ENCODE results near the gene RNF187. TPM values are rescaled to one million over a fixed set of nuclear protein-coding genes. Genes with fewer than 3 reads are reported as not detected.

RNF187 gene
- total RNA-seq, 1 experiment from 2014 or later = 137 TPM

DNA sequence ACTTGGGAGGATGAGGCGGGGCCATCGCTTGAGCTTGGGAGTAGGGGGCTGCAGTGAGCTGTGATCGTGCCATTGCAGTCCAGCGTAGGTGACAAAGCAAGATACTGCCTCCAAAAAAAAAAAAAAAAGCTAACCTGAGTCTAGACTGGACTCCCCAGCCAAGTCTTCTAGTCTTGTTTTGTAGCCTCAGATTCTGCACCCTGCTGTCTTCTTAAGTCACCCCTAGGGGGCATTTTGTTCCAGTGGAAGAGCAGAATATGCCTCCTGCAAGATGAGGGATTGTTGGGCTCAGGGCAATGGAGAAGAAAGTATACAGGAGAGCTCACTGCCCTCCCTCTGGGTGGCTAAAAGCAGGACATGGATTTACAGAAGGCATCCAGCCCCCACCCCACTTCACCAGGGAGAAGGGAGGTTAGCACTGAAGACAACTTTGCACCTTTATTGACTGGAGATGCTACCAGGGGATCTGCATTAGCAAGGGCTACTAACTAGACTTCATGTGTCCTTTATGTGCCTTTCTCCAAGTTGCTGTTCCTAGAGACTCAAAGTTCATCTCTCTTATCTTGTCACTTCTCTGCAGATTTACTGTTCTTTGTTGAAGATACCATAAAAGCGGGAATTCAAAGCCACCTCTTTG is 15.3 kb upstream of the RNF187 start:
- ChIA-PET POLR2A (interaction anchor here (0.6 to 2.4 kb wide), 2 partner anchors 13 to 19 kb away, joined by 3 to 8 read pairs; a partner anchor contains a TSS), CTCF (interaction anchor here (0.7 to 1.2 kb wide), 3 partner anchors 9 to 362 kb away, joined by 3 to 4 read pairs (median 4); no protein-coding TSS in a partner anchor), RAD21 (ENCODE audit: low non-redundant PET in 1 of 2, low total read pairs in 2 of 2, uncharacterized antibody in 2 of 2, unreplicated experiment in 2 of 2) (interaction anchor here in 1 of 2 experiments (0.6 kb wide), 1 partner anchor 13 kb away, joined by 5 read pairs; no protein-coding TSS in a partner anchor)
- peaks cover 0 to 12% of the 10 kb centered on the region in 2 experiments; a peak in 2 of 4 replicates for H3K4me1 ChIP-seq (ENCODE audit: control insufficient read depth in 1 of 2, insufficient read depth in 2 of 2, low read length in 2 of 2)
- no TSS peak for BruUV-seq (replicated peaks)
- no peaks in the 10 kb centered on the region for H3K79me2 ChIP-seq (ENCODE audit: insufficient read depth, low read length)
- no peak overlapping the region for H3K4me2 ChIP-seq (ENCODE audit: low read length)
- ATAC-seq (peak; percentile 90), DNase-seq (ENCODE audit: low read depth, low spot score) (peak; percentile 49)
- no peak overlapping the region for H3K9ac ChIP-seq (ENCODE audit: low read length)
- no peak overlapping the region for H3K27ac ChIP-seq (ENCODE audit: low read depth, low read length)
- no peak overlapping the region for H2AFZ ChIP-seq (ENCODE audit: low read depth, low read length, poor library complexity, severe bottlenecking)
- H3K4me3 ChIP-seq (replicated peaks in 1 of 2; ENCODE audit: low read depth in 1 of 2, low read length in 2 of 2) = no peak overlapping the region
- no peaks in the 10 kb centered on the region for H3K36me3 ChIP-seq (ENCODE audit: control insufficient read depth in 1 of 2, insufficient read depth in 2 of 2, low read length in 2 of 2)
- no peaks in the 10 kb centered on the region for H3K9me2 ChIP-seq (ENCODE audit: insufficient read depth)
- no peak for TF ChIP-seq CEBPB (IDR thresholded peaks at IDR 0.05; ENCODE audit: low read depth)
- TF ChIP-seq, protein P1, sequence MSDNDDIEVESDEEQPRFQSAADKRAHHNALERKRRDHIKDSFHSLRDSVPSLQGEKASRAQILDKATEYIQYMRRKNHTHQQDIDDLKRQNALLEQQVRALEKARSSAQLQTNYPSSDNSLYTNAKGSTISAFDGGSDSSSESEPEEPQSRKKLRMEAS (IDR thresholded peaks at IDR 0.05) = no peak
- no peak for TF ChIP-seq SP1 (IDR thresholded peaks at IDR 0.05; ENCODE audit: low read depth)
- TF ChIP-seq CBX3 (IDR thresholded peaks at IDR 0.05; ENCODE audit: low read depth) = no peak
- TF ChIP-seq, protein P2, sequence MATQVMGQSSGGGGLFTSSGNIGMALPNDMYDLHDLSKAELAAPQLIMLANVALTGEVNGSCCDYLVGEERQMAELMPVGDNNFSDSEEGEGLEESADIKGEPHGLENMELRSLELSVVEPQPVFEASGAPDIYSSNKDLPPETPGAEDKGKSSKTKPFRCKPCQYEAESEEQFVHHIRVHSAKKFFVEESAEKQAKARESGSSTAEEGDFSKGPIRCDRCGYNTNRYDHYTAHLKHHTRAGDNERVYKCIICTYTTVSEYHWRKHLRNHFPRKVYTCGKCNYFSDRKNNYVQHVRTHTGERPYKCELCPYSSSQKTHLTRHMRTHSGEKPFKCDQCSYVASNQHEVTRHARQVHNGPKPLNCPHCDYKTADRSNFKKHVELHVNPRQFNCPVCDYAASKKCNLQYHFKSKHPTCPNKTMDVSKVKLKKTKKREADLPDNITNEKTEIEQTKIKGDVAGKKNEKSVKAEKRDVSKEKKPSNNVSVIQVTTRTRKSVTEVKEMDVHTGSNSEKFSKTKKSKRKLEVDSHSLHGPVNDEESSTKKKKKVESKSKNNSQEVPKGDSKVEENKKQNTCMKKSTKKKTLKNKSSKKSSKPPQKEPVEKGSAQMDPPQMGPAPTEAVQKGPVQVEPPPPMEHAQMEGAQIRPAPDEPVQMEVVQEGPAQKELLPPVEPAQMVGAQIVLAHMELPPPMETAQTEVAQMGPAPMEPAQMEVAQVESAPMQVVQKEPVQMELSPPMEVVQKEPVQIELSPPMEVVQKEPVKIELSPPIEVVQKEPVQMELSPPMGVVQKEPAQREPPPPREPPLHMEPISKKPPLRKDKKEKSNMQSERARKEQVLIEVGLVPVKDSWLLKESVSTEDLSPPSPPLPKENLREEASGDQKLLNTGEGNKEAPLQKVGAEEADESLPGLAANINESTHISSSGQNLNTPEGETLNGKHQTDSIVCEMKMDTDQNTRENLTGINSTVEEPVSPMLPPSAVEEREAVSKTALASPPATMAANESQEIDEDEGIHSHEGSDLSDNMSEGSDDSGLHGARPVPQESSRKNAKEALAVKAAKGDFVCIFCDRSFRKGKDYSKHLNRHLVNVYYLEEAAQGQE (IDR thresholded peaks at IDR 0.05; ENCODE audit: low read depth) = no peak
- TF ChIP-seq, protein P3, sequence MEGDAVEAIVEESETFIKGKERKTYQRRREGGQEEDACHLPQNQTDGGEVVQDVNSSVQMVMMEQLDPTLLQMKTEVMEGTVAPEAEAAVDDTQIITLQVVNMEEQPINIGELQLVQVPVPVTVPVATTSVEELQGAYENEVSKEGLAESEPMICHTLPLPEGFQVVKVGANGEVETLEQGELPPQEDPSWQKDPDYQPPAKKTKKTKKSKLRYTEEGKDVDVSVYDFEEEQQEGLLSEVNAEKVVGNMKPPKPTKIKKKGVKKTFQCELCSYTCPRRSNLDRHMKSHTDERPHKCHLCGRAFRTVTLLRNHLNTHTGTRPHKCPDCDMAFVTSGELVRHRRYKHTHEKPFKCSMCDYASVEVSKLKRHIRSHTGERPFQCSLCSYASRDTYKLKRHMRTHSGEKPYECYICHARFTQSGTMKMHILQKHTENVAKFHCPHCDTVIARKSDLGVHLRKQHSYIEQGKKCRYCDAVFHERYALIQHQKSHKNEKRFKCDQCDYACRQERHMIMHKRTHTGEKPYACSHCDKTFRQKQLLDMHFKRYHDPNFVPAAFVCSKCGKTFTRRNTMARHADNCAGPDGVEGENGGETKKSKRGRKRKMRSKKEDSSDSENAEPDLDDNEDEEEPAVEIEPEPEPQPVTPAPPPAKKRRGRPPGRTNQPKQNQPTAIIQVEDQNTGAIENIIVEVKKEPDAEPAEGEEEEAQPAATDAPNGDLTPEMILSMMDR (IDR thresholded peaks at IDR 0.05 in 2 of 3, conservative IDR thresholded peaks at IDR 0.05 in 1 of 3; ENCODE audit: borderline replicate concordance in 1 of 3, insufficient read depth in 1 of 3, low read depth in 2 of 3, low read length in 2 of 3) = peak; percentile 68 to 82 (median 75)
- TF ChIP-seq, protein P4, sequence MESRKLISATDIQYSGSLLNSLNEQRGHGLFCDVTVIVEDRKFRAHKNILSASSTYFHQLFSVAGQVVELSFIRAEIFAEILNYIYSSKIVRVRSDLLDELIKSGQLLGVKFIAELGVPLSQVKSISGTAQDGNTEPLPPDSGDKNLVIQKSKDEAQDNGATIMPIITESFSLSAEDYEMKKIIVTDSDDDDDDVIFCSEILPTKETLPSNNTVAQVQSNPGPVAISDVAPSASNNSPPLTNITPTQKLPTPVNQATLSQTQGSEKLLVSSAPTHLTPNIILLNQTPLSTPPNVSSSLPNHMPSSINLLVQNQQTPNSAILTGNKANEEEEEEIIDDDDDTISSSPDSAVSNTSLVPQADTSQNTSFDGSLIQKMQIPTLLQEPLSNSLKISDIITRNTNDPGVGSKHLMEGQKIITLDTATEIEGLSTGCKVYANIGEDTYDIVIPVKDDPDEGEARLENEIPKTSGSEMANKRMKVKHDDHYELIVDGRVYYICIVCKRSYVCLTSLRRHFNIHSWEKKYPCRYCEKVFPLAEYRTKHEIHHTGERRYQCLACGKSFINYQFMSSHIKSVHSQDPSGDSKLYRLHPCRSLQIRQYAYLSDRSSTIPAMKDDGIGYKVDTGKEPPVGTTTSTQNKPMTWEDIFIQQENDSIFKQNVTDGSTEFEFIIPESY (IDR thresholded peaks at IDR 0.05; ENCODE audit: extremely low read depth, insufficient replicate concordance, low read length) = no peak
- no peak for TF ChIP-seq POLR2AphosphoS5 (IDR thresholded peaks at IDR 0.05; ENCODE audit: low read depth, low read length)
- TF ChIP-seq YY1 (IDR thresholded peaks at IDR 0.05; ENCODE audit: extremely low read depth, insufficient replicate concordance, low read depth, low read length) = no peak
- no peak for TF ChIP-seq EZH2 (IDR thresholded peaks at IDR 0.05)
- TF ChIP-seq TCF7L2 (IDR thresholded peaks at IDR 0.05; ENCODE audit: borderline replicate concordance, extremely low read depth, insufficient read depth, insufficient read length) = no peak
- peak; percentile 76 for TF ChIP-seq RAD21 (IDR thresholded peaks at IDR 0.05; ENCODE audit: low read depth)
- TF ChIP-seq, protein P5, sequence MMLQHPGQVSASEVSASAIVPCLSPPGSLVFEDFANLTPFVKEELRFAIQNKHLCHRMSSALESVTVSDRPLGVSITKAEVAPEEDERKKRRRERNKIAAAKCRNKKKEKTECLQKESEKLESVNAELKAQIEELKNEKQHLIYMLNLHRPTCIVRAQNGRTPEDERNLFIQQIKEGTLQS (IDR thresholded peaks at IDR 0.05) = no peak
- no peak for TF ChIP-seq ZNF274 (IDR thresholded peaks at IDR 0.05; ENCODE audit: low read depth, low read length)
- no peak for TF ChIP-seq EGR1 (IDR thresholded peaks at IDR 0.05; ENCODE audit: low read depth)
- TF ChIP-seq ELF1 (IDR thresholded peaks at IDR 0.05; ENCODE audit: borderline replicate concordance, low read depth) = no peak
- TF ChIP-seq SIN3A (IDR thresholded peaks at IDR 0.05; ENCODE audit: low read depth) = no peak
- intact Hi-C loops (cut with micrococcal nuclease) = no loop called here
- no peaks in the 10 kb centered on the region for H4K20me1 ChIP-seq (ENCODE audit: insufficient read depth)
- no peaks in the 10 kb centered on the region for H3K9me3 ChIP-seq (ENCODE audit: control insufficient read depth in 1 of 2, insufficient read depth in 1 of 2, low read depth in 1 of 2, low read length in 2 of 2)
- no peaks in the 10 kb centered on the region for H3K27me3 ChIP-seq (ENCODE audit: insufficient read depth, low read length)

Data from HCT116 (cell line).